Fibroblast of gingiva (primary cell): ENCODE measurements around the gene COASY.
"Not testable (repeated sequence)": the region's sequence is repeated elsewhere in the genome, so short reads cannot be mapped to it uniquely, and the experiment has no call there.

Experiments used
- DNase-seq: peaks from one replicate; pipeline ENCODE4 v3.0.0-alpha.2; 2011; ENCODE audit warnings: low read depth

COASY gene

DNA sequence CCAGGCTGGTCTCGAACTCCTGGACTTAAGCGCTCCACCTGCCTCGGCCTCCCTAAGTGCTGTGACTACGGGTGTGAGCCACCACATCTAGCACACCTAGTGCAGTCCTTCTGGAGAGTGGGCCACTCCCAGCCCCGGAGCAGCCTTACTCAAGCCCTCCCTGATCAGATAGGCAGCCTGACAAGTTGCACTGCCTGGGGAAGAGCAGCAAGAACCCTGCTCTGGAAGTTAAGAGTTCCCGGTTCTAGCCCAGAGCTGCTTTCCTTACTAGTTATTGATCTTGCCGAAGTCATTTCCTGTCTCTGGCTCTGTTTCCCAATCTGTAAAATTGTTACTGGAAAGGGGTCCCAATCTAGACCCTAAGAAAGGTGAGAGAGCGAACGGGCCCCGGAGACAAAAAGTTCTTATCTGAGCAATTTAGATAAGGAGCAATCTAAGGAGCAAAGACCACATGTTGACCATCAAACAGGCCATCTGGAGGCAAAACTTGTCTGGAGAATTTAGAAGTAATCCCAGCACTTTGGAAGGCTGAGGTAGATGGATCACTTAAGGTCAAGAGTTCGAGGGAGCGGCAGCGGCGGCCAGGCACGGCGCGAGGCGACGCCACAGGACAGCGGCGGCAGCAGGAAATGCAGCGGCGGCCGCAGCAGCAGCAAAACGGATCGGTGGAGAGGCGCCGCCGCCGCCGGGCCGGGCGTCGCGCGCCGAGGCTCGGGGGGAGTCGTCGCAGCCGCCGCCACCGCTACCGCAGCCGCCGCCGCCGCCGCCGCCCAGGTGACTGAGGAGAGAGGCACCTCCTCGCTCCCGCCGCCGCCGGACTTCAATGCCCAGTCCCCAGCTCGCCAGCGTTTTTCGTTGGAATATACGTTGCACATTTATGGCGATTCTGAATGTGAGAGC is 30.2 kb upstream of the COASY start:
- DNase-seq = peak; percentile 39

GRCh38 chr17:42535155-42536047 is 26.5 kb upstream of the COASY start:
- no peak for DNase-seq

GRCh38 chr17:42536048-42536371 is 25.9 kb upstream of the COASY start, which contains the start of gene NAGLU:
Gene NAGLU, plus strand, starts transcription at chr17:42536241. Its CDS starts 32 bp downstream, at chr17:42536273.
- DNase-seq = peak; percentile 93

- DNase-seq = peak; percentile 92
Observed at GRCh38 chr17:42536372-42537155, 25.4 kb upstream of the COASY start.

- DNase-seq = no peak
Observed at GRCh38 chr17:42537156-42537805, 24.7 kb upstream of the COASY start.

- no peak for DNase-seq
Observed at GRCh38 chr17:42537826-42538451, 24.0 kb upstream of the COASY start.

DNA sequence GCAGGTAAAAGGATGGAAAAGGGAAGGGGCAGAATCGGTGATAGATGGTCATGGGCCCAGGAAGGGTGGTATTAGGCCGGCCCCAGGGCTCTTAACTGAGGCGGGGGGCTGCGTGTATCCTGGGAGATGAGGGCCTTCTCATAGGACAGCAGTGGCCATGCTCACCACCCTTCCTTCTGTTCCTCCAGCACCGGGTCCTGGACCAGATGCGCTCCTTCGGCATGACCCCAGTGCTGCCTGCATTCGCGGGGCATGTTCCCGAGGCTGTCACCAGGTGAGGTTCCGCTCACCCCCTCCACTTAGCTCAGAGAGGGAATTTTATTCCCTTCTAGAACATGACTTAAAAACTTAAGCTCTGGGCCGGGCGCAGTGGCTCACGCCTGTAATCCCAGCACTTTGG is 23.5 kb upstream of the COASY start:
- DNase-seq = no peak

DNA sequence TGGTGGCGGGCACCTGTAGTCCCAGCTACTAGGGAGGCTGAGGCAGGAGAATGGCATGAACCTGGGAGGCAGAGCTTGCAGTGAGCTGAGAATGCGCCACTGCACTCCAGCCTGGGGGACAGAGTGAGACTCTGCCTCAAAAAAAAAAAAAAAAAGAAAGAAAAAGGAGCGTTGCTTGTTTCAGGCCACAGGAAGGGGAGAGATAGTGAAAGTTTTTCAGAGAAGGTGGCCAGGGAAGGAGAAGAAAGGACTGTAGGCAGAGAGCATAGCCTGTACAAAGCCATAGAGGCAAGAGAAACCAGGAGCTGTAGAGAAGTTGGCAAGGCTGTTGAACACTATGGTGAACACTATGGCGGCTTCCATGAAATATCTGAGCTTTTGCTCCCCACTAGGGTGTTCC is 21.4 kb upstream of the COASY start:
- DNase-seq = not testable (repeated sequence)

DNA sequence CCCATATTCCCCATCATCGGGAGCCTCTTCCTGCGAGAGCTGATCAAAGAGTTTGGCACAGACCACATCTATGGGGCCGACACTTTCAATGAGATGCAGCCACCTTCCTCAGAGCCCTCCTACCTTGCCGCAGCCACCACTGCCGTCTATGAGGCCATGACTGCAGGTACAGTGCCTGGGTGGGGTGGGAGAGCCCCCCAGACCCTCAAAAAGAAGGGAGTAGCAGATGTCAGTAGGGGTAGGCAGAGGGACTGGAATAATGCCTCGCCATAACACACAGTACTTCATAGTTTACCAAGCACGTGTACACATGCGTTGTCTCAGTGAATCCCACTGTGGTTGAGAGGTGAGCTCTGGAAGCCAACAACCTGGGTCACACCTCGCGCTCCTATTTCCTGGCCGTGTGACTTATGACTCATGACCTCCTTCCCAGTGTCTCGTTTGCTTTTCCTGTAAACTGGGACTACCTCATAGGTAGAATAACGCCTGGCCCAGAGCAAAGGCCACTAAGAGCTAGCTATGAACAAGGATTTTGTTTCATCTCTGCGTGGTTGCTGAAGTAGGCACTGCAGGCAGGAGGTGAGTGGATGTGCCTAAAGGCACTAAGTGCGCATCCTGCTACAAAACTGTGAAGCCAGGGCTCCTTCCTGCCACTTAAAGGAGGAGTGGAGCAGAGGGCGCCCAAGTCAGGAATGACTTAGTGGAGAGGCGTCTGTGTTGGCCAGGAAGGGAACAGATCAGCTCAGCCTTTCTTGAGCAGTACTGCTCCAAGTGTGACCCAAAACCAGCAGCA is 20.7 kb upstream of the COASY start:
- DNase-seq = no peak

DNA sequence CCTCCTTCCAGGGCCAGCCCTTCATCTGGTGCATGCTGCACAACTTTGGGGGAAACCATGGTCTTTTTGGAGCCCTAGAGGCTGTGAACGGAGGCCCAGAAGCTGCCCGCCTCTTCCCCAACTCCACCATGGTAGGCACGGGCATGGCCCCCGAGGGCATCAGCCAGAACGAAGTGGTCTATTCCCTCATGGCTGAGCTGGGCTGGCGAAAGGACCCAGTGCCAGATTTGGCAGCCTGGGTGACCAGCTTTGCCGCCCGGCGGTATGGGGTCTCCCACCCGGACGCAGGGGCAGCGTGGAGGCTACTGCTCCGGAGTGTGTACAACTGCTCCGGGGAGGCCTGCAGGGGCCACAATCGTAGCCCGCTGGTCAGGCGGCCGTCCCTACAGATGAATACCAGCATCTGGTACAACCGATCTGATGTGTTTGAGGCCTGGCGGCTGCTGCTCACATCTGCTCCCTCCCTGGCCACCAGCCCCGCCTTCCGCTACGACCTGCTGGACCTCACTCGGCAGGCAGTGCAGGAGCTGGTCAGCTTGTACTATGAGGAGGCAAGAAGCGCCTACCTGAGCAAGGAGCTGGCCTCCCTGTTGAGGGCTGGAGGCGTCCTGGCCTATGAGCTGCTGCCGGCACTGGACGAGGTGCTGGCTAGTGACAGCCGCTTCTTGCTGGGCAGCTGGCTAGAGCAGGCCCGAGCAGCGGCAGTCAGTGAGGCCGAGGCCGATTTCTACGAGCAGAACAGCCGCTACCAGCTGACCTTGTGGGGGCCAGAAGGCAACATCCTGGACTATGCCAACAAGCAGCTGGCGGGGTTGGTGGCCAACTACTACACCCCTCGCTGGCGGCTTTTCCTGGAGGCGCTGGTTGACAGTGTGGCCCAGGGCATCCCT is 18.5 kb upstream of the COASY start:
- DNase-seq = no peak

- DNase-seq = no peak
Observed at GRCh38 chr17:42544874-42545283, 17.1 kb upstream of the COASY start.

DNA sequence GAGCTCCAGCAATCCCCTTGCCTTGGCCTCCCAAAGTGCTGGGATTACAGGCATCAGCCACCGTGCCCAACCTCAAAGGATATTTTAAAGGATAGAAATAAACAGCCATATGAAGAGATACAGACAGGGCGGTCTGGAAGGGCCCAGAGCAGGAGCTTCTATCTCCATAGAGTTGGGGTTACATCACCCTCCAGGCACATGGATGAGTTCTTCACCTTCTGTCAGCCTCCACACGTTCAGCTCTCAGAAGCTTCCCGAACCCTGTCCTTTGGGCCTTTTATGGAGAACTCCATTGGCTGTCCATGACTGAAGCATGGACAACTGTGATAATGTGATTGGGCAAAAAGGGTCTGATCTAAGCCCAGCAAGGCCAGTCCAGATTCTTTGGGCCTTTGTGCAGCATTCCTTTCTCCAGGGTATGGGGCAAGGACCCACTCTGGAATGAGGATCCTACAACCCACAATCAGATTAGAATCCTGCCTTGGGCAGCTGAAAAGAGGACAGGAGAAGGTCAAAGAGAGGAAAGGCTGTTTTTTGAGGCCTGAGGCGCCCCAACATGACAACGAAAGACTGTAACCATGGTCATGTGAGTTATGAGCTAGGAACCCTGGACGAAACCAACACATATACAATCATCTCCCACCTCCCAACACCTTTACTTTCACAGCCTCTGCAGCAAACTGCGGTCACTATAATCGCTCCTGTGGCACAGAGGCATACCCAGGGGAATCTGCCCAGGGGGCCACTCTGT is 16.0 kb upstream of the COASY start:
- DNase-seq = not testable (repeated sequence)

DNA sequence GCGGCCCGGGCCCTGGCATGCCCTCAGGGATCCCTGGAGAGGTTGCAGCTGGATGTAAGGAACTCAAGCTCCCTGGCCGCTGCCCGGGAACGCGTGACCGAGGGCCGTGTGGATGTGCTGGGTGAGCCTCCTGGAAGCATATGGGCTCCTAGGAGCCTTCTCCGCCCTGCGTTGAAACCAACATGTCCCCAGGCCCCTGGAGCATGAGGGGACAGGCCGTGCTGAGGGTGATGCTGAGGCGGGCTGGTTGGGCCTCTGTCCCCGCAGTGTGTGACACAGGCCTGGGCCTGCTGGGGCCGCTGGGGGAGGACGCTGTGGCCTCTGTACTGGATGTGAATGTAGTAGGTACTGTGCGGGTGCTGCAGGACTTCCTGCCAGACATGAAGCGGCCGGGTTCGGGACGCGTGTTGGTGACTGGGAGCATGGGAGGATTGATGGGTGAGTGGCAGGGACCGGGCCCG is 14.9 kb upstream of the COASY start:
- DNase-seq = no peak

- DNase-seq = no peak
Observed at GRCh38 chr17:42547698-42548069, 14.3 kb upstream of the COASY start.

GRCh38 chr17:42548070-42548837 is 13.7 kb upstream of the COASY start:
- DNase-seq = no peak

GRCh38 chr17:42548993-42549755 is 12.8 kb upstream of the COASY start:
- DNase-seq = no peak

- DNase-seq = not testable (repeated sequence)
Observed at GRCh38 chr17:42552736-42553135, 9.2 kb upstream of the COASY start, which contains the start of gene HSD17B1. Gene HSD17B1, plus strand, starts transcription at chr17:42552923. Its CDS starts 11 bp downstream, at chr17:42552934.
